GM23248 (cell line): ENCODE results near the gene DGKI. TPM values are rescaled to one million over a fixed set of nuclear protein-coding genes. Genes with fewer than 3 reads are reported as not detected.
A peak's percentile ranks its signal among the peaks of the same experiment; 100 is the strongest.

ENCODE experiments used
- DNase-seq: peaks from one replicate; pipeline ENCODE4 v3.0.0-alpha.2; 2015
- H2AFZ ChIP-seq: fragments of 200-600 bp; sonication (generic); 2 replicates; pipeline ENCODE4 v1.6.1; 2016; ENCODE audit warnings: antibody characterized with exemption
- H3F3A ChIP-seq: fragments of 200-600 bp; sonication (generic); 2 replicates; pipeline ENCODE4 v1.6.1; 2016; ENCODE audit warnings: mild to moderate bottlenecking, antibody characterized with exemption, mixed run types; ENCODE audit not compliant: insufficient read depth
- H3K27ac ChIP-seq: fragments of 200-600 bp; sonication (generic); 2 replicates; pipeline ENCODE4 v1.5.1; 2016; ENCODE audit warnings: mild to moderate bottlenecking
- H3K27me3 ChIP-seq: fragments of 200-600 bp; sonication (generic); replicated peaks from 2 replicates; pipeline ENCODE4 v1.6.1; 2016; ENCODE audit warnings: mild to moderate bottlenecking; ENCODE audit not compliant: insufficient read depth
- H3K36me3 ChIP-seq: fragments of 200-600 bp; sonication (generic); 2 replicates; pipeline ENCODE4 v1.6.1; 2016; ENCODE audit warnings: low read depth, mild to moderate bottlenecking
- H3K4me1 ChIP-seq: fragments of 200-600 bp; sonication (generic); 2 replicates; pipeline ENCODE4 v1.6.1; 2016; ENCODE audit warnings: mild to moderate bottlenecking; ENCODE audit not compliant: insufficient read depth
- H3K4me2 ChIP-seq: fragments of 200-600 bp; sonication (generic); one replicate; pipeline ENCODE4 v1.6.1; 2016; ENCODE audit warnings: mild to moderate bottlenecking; ENCODE audit not compliant: unreplicated experiment
- H3K4me3 ChIP-seq: fragments of 200-600 bp; sonication (generic); 2 replicates; pipeline ENCODE4 v1.5.1; 2016; ENCODE audit warnings: mild to moderate bottlenecking
- H3K79me2 ChIP-seq: fragments of 200-600 bp; sonication (generic); 2 replicates; pipeline ENCODE4 v1.6.1; 2016; ENCODE audit warnings: mild to moderate bottlenecking; ENCODE audit not compliant: insufficient read depth
- H3K9ac ChIP-seq: fragments of 200-600 bp; sonication (generic); 2 replicates; pipeline ENCODE4 v1.6.1; 2016; ENCODE audit warnings: mild to moderate bottlenecking
- H3K9me2 ChIP-seq: fragments of 200-600 bp; sonication (generic); 2 replicates; pipeline ENCODE4 v1.6.1; 2016; ENCODE audit warnings: mixed run types, mild to moderate bottlenecking, moderate library complexity; ENCODE audit not compliant: insufficient read depth
- H3K9me3 ChIP-seq: fragments of 200-600 bp; sonication (generic); one replicate; pipeline ENCODE4 v1.6.1; 2017; ENCODE audit warnings: low read depth
- H4K20me1 ChIP-seq: fragments of 200-600 bp; sonication (generic); 2 replicates; pipeline ENCODE4 v1.6.0; 2016; ENCODE audit not compliant: insufficient read depth
- EZH2 ChIP-seq: fragments of 200-600 bp; sonication (generic); IDR thresholded peaks from 2 replicates; pipeline ENCODE4 v1.6.1; 2018; ENCODE audit warnings: antibody characterized with exemption, mild to moderate bottlenecking; ENCODE audit not compliant: insufficient read depth, poor library complexity, severe bottlenecking
- EZH2phosphoT487 ChIP-seq: fragments of 200-600 bp; sonication (generic); IDR thresholded peaks from 2 replicates; pipeline ENCODE4 v1.6.1; 2018; ENCODE audit warnings: antibody characterized with exemption, moderate library complexity, mild to moderate bottlenecking, low read depth; ENCODE audit not compliant: insufficient read depth
- WGBS, 2 experiments: methylation state at CpG; one replicate each; pipeline ENCODE4 v1.1.6; 2015 to 2017; ENCODE audit warnings: low lambda C conversion rate in 2 of 2, low coverage in 1 of 2; ENCODE audit errors: missing lambda C conversion rate in 2 of 2; 5-methylcytosine and 5-hydroxymethylcytosine counted together
- in situ Hi-C: fragments of 300-500 bp; cut with MboI; formaldehyde crosslinking; loops from 2 replicates; pipeline ENCODE4 v1.15.0; 2020
- polyA plus RNA-seq: library from polyadenylated mRNA; unstranded; fragments of >200 nt; fragmentation: Nextera tagmentation; extraction: Ambion mirVana; gene quantifications from 2 replicates; pipeline ENCODE4 v1.2.1, GENCODE V29; 2016
- total RNA-seq: library from RNA; depleted of rRNA; stranded (reverse); fragments of >200 nt; shearing (Covaris generic); gene quantifications from 2 replicates; pipeline ENCODE4 v1.2.3, GENCODE V29; 2014

DGKI gene
- total and polyA plus RNA-seq, 2 experiments from 2014 or later, result 5.4 to 25.9 TPM

- no peak for DNase-seq
- Histone ChIP-seq H3K9ac (no peak overlapping the region), H2AFZ (no peak overlapping the region), H3K4me3 (no peak overlapping the region), H3K79me2 (peaks cover 31% of the 10 kb centered on the region), H3K9me2 (no peaks in the 10 kb centered on the region), H4K20me1 (no peaks in the 10 kb centered on the region), H3F3A (peaks cover 31% of the 10 kb centered on the region), H3K27me3 (no peaks in the 10 kb centered on the region), H3K4me1 (peaks cover 31% of the 10 kb centered on the region), H3K9me3 (no peaks in the 10 kb centered on the region), H3K27ac (no peak overlapping the region), H3K4me2 (no peak overlapping the region), H3K36me3 (no peaks in the 10 kb centered on the region)
- WGBS, 2 experiments, result 61 to 79% methylated on average over 3 of the region's 3 CpGs
- in situ Hi-C loops, result no loop called here
- TF ChIP-seq EZH2 (no peak), EZH2phosphoT487 (no peak)
These were observed 172.7 kb downstream of the DGKI start for GRCh38 chr7:137674048-137674447.

GRCh38 chr7:137671920-137672319 lies 174.9 kb downstream of the DGKI start:
- peaks cover 22% of the 10 kb centered on the region for H3K79me2 ChIP-seq
- WGBS, 2 experiments, result 96 to 98% methylated on average over 5 of the region's 5 CpGs
- H4K20me1 ChIP-seq, result no peaks in the 10 kb centered on the region
- H3K4me2 ChIP-seq, result no peak overlapping the region
- H3K4me3 ChIP-seq, result no peak overlapping the region
- H3K4me1 ChIP-seq, result peaks cover 51% of the 10 kb centered on the region
- no peaks in the 10 kb centered on the region for H3K27me3 ChIP-seq
- no peak for DNase-seq
- no peaks in the 10 kb centered on the region for H3K9me3 ChIP-seq
- H3F3A ChIP-seq, result peaks cover 50% of the 10 kb centered on the region
- H2AFZ ChIP-seq, result no peak overlapping the region
- H3K36me3 ChIP-seq, result no peaks in the 10 kb centered on the region
- no peak overlapping the region; the same call in 1 of the 2 replicates for H3K27ac ChIP-seq
- no peak for TF ChIP-seq EZH2phosphoT487
- no peak for TF ChIP-seq EZH2
- no peak overlapping the region for H3K9ac ChIP-seq
- in situ Hi-C loops, result no loop called here
- no peaks in the 10 kb centered on the region for H3K9me2 ChIP-seq

GRCh38 chr7:137670222-137671064 lies 176.3 kb downstream of the DGKI start:
- H3K4me2 ChIP-seq, result peak overlapping the region; percentile 36
- peaks cover 63% of the 10 kb centered on the region for H3F3A ChIP-seq
- no peaks in the 10 kb centered on the region for H3K9me3 ChIP-seq
- peaks cover 32% of the 10 kb centered on the region for H3K79me2 ChIP-seq
- H3K9ac ChIP-seq, result peak overlapping the region; percentile 76
- no peak overlapping the region for H3K4me3 ChIP-seq
- 33% methylated on average over 7 of the region's 7 CpGs for WGBS, 2 experiments
- peaks cover 57% of the 10 kb centered on the region for H3K4me1 ChIP-seq
- H4K20me1 ChIP-seq, result no peaks in the 10 kb centered on the region
- DNase-seq, result peak; percentile 92
- no peak overlapping the region for H2AFZ ChIP-seq
- H3K9me2 ChIP-seq, result no peaks in the 10 kb centered on the region
- H3K36me3 ChIP-seq, result no peaks in the 10 kb centered on the region
- no peaks in the 10 kb centered on the region for H3K27me3 ChIP-seq
- in situ Hi-C loops, result no loop called here
- peak overlapping the region; percentile 99 for H3K27ac ChIP-seq
- TF ChIP-seq EZH2phosphoT487, result no peak
- no peak for TF ChIP-seq EZH2

GRCh38 chr7:137669706-137670105 lies 177.1 kb downstream of the DGKI start:
- H3F3A ChIP-seq, result peaks cover 63% of the 10 kb centered on the region
- peaks cover 59% of the 10 kb centered on the region for H3K4me1 ChIP-seq
- H3K9ac ChIP-seq, result peak overlapping the region; percentile 76
- peak overlapping the region; percentile 36 for H3K4me2 ChIP-seq
- H4K20me1 ChIP-seq, result no peaks in the 10 kb centered on the region
- H3K36me3 ChIP-seq, result no peaks in the 10 kb centered on the region
- no peaks in the 10 kb centered on the region for H3K9me2 ChIP-seq
- peaks cover 38% of the 10 kb centered on the region for H3K79me2 ChIP-seq
- WGBS, 2 experiments, result 8% methylated on average over 2 of the region's 2 CpGs
- peak overlapping the region; percentile 99 for H3K27ac ChIP-seq
- H3K27me3 ChIP-seq, result no peaks in the 10 kb centered on the region
- no peak overlapping the region for H3K4me3 ChIP-seq
- in situ Hi-C loops, result no loop called here
- peak; percentile 92 for DNase-seq
- TF ChIP-seq EZH2phosphoT487, result no peak
- no peak for TF ChIP-seq EZH2
- no peak overlapping the region for H2AFZ ChIP-seq
- H3K9me3 ChIP-seq, result no peaks in the 10 kb centered on the region
